22Rv1 (cell line): ENCODE measurements around the gene ITPR2.

Experiments used
- ZFX ChIP-seq: fragments of 450-650 bp; IDR thresholded peaks from 2 replicates; pipeline ENCODE4 v1.6.1; 2017; ENCODE audit warnings: antibody characterized with exemption, borderline replicate concordance
- TF ChIP-seq, protein P1 (sequence below): fragments of 450-650 bp; IDR thresholded peaks from 2 replicates; pipeline ENCODE4 v1.5.1; 2017; ENCODE audit warnings: mild to moderate bottlenecking

DNA sequence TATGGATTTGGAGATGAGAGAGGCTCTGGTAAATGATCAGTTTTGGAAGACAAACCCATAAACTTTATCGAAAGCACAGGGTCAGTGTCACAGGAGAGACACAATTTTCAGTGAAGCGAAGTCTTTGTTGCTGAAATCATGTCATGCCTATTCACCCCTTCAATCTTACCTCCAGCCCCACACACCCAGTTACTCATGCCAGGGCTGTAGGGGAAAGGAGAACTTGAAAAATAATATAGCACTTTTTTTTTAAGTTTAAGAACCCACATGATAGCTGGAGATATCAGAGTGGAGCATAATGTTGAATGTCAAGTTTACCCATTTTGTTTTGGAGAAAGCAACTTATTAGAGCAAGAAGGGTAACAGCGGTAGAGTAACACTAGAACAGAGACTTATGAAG, 530.2 kb downstream of the ITPR2 start:
- TF ChIP-seq, protein P1, sequence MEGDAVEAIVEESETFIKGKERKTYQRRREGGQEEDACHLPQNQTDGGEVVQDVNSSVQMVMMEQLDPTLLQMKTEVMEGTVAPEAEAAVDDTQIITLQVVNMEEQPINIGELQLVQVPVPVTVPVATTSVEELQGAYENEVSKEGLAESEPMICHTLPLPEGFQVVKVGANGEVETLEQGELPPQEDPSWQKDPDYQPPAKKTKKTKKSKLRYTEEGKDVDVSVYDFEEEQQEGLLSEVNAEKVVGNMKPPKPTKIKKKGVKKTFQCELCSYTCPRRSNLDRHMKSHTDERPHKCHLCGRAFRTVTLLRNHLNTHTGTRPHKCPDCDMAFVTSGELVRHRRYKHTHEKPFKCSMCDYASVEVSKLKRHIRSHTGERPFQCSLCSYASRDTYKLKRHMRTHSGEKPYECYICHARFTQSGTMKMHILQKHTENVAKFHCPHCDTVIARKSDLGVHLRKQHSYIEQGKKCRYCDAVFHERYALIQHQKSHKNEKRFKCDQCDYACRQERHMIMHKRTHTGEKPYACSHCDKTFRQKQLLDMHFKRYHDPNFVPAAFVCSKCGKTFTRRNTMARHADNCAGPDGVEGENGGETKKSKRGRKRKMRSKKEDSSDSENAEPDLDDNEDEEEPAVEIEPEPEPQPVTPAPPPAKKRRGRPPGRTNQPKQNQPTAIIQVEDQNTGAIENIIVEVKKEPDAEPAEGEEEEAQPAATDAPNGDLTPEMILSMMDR = no peak
- TF ChIP-seq ZFX = no peak
